ENCODE data around the gene CLIC3.

Gene CLIC3

DNA sequence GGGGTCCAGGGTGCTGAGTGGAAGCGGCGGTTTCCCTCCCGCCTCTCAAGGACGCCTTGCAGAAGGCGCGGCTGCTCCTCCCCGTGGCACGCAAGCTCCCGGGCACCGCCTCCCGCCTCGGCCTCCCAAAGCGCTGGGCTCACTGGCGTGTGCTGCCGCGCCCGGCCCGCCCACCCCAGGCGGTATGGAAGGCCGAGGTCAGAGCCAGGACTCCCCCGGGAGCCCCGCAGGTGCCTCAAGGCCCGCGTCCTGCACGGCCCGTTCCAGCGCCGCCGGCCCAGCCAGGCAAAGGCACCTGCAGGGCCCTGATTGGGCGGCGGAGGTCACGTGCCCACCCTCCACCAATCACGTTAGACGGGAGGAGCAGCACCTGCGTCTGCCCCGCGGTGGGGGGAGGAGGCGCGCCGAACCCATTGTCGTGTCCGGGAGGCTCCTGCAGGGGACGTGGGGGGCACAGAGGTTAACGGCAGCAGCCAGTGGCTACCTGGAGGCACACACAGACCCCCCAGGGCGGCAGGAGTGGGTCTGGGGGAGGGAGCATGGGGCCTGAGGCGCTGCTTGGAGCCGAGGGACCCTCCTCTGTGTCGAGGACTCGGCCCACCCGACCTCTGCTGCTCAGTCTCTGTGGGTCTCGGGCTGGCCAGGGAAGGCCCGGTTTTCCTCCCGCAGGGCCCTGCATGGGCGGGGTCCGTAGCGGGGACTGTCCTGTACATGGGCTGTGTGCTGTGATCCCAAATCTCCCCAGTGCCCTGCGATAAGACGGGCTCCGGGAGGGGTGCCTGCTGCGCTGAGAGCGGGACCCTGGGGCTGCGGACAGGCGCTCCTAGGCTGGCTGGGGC is 46.3 kb downstream of the CLIC3 start:
- DNase-seq = peak; percentile 97

DNA sequence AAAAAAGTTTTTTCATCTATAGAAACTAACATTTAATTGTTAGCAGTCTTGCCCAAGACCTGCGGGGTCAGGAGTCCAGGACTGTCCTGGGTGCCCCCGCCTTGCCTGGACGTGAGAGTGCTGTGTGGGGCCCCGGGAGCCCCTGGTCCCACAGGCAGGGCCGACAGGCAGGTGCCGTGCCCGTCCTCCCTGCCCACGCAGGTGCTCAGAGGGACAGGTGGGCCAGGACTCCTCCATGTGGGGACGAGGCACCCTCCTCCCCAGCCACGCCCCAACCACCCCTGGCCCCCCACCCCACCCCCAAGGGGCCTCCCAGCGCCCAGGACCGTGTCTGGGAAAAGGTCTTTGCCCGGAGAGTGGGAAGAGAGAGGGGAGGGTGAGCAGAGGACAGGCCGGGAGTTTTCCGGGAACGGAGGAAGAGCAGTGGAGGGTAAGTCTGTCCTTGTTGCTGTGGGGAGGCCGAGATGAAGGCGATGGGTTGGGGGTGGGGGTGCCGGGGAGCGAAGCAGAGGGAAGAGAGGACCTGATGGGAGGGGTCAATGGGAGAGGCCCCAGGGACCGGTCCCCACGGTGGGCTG is 47.0 kb downstream of the CLIC3 start:
- no peak for DNase-seq

DNA sequence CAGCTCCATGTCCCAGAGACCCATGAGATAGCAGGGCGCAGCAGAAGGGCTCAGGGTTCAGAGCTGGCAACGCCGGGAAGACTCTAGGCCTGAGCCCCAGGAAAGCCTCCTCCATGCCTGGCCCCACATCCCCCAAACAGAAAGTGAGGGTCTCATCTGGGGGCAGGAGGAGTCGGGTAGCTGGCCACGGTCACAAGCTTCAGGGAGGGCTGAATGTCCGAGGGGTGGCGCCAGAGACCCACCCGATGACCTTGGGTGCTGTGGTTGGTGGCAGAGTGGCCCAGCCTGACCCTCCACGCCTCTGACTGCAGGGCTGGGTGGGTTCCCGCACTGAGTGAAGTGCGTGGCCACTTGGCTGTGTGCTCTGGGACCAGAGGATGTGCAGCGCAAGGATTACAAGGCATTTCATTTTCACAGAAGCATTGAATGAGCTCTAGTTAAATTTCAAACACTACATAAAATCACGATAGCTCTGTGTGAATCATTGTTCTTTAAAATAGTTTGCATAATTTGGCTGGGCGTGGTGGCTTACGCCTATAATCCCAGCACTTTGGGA is 48.3 kb downstream of the CLIC3 start:
- no peak for DNase-seq

DNA sequence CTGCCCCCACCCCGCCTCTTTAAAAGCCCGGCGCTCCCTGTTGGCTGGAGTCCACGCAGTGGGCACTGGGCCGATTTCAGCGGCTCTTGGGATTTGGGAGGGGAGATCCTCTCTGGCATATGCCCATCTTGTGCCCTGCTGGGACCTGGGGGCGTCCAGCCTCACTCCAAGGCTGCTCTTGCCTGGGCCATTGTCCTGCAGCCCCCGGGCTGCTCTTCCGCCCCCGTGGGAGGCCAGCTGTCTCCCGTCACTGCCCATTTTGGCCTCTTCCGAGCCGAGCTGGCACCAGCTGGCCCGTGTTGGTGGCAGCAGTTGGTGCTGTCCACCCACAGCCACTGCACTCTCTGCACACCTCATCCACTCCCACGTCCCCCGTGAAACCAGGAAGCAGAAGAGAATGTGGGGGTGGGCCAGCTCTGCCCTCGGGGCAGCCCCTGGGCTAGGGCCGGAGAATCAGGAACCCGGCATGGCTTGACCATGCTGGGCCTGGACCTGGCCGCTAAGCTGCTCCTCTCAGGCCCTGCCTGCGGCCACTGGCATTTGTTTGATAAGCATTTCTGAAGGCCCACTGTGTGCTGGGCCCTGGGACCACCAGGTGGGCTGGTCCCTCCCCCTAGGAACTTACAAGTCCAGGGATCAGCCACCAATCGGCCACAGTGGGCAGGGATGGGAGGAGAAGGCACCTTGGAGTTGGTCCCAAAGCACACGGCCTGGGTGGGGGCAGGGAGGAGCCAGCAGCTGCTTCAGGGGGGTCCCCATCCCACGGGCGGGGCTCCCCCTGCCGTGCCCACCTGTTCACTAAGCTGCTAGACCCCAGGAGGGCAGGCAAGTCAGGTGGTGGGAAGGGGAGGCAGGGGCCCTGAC is 49.1 kb downstream of the CLIC3 start:
- no peak for DNase-seq

GRCh38 chr9:136946228-136947027 is 49.9 kb downstream of the CLIC3 start:
- DNase-seq = no peak

GRCh38 chr9:136945333-136946227 is 50.8 kb downstream of the CLIC3 start:
- no peak for DNase-seq

Measured in stimulated activated CD4-positive, alpha-beta T cell treated with anti-CD3 and anti-CD28 coated beads, Interleukin-4, amount 100 ng/mL, for 24 hours (primary cell).